Activated T-cell treated with anti-CD3 and anti-CD28 coated beads for 4 hours (primary cell): Measurements from ENCODE around the gene SMOC2.
"Not testable (repeated sequence)": the region's sequence is repeated elsewhere in the genome, so short reads cannot be mapped to it uniquely, and the experiment has no call there.

Experiments
- DNase-seq: peaks from one replicate; pipeline ENCODE4 v3.0.0-alpha.2; 2020

The SMOC2 gene

DNA sequence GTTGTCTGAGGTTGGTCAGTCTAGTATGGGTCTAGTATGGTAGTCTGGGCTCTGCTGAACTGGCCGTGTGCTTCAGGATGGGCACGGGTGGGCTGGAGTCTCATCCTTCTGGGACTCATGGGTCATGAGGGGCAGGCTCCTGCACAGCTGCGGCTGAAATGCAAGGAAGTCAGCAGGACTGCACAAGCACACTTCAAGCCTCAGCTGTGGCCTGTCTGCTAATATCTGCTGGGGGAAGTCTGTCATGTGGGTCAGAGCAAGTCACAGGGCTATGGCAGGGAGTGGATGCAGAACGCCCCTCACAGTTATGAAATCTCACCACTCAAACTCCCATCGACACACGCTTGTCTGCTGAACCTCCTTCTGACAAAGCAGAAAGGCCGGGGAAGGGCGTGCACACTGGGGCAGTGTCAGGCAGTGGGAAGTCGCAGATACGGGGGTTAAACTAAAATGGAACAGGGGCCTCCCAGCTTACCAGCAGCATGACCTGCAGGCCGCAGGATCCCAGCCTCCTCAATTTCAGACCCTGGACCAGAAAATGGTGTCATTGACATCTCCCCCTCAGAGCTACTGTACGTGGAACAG, 229.5 kb downstream of the SMOC2 start:
- DNase-seq = no peak

DNA sequence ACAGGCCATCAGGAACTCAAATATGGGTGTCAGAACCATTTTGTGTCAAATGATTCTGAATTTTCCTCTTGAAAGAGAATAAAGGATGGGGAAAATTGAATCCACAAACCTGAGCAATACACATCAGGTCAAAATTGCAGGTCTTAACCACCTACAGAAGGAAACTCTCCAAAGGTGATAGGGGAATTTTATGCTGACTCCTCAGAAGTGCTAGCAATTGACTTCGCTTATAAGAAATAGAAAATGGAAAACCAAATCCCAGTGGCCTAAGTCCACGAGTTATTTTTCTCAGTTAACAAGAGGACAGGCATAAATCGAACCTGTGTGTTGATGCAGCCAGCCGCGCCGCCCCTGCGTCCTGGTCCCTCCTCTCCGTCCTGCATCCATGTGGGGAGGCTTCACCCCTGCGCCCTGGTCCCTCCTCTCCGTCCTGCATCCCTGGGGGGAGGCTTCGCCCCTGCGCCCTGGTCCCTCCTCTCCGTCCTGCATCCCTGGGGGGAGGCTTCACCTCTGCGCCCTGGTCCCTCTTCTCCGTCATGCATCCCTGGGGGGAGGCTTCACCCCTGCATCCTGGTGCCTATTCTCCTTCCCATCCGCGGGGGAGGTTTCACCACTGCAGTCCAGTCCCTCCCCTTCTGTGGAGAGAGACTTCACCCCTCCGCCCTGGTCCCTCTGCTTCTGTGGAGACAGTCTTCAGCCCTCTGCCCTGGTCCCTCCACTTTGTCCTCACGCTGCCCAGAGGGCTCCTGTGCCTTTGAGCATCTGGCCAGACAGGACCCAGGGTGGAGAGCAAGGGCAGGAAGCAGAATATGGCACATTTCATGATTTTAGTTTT, 230.3 kb downstream of the SMOC2 start:
- no peak for DNase-seq

DNA sequence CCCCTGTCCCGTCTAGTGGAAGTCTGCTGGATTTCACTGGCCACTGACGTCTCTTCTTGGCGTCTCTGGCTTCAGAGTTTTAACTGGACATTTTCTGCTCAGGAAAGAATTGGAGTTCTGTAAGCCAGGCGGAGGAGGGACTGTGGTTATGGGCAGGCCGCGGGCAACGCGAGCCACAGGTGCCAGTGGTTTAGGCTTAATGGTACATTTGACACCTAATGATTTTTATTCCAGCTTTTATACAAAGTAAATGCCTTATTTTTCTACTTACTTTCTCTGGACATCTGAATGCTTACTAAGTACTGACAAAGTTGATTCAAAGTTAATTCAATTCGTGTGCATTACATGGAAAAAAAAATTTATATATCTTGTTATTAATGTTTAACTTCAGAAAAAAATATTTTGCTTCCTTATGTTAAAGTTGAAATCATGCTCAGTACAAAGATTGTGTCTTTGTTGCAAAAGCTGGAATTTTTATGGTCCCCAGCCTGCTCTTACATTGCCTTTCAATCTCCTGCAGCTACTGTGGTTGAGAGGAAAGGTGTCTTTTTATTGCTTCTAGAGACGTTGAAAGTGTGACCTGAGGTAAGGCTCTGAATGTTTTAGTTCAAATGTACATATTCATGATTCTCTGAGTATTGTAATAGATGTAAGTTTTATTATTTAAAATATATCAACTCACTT, 231.0 kb downstream of the SMOC2 start:
- DNase-seq = no peak

DNA sequence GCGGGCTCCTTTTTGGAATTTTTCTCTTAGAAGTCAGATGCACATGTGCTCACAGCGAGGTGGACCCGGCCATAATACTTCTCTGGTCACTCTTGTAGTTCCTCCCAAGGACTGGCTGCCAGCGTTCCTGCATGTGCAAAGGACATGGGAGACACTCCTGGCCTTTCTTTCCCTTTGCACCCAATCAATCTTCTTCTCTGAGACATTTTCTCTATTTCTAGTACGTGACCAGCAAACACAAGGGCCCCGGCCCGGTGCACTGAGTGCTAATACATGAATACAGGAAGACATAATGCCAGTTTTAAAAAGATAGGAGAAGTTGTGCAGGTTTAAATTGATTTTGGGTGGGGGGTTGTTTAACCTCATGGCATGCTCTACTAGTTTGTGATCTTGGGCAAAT, 233.6 kb downstream of the SMOC2 start:
- DNase-seq = no peak

DNA sequence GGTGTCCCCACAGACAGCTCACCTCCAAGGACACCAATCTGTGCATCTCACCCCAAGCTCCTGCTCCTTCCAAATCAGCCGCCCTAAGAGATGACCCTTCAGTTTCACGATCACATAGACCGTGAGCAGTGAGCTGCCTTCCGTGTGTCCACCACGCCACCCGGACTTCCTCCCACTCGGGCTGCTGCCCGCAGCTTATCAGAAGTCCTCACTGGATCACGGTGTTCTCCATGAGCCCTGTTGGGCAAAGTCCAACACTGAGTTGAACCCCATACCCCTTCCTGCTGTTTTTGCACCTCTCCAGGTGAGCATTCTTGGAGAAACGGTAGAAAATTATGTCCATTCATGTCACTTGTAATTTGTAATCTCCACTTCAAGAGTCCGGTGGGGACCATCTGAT, 234.4 kb downstream of the SMOC2 start:
- DNase-seq = no peak

DNA sequence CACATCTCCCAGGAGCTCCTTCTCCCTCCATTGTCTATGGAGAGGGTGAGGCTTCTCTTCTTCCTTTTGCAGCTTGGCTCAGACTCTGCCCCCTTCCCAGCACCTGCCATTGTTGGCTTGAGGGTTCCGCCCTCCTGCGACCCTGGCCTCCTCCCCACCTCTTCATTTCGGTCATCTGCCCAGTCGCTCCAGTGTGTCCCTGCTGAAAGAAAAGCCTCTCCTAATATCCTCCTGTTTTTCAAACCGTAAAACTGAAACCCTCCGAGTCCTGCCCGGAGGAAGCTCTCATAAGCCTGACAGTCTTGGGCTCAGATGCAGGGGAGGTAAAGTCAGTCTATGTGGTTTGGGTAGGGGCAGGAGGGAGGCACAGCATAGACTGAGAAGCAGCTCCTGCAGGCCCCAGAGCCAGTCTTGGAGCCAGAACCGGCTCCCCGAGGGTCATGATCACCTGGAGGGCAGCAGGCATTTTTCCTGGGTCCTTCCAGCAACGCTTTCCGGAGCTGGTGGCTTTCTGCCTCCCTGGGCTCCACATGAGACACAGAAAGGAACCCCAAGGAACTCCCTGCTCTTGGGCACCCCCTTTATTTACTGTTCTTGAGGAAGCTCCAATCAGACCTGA, 235.1 kb downstream of the SMOC2 start:
- DNase-seq = no peak

DNA sequence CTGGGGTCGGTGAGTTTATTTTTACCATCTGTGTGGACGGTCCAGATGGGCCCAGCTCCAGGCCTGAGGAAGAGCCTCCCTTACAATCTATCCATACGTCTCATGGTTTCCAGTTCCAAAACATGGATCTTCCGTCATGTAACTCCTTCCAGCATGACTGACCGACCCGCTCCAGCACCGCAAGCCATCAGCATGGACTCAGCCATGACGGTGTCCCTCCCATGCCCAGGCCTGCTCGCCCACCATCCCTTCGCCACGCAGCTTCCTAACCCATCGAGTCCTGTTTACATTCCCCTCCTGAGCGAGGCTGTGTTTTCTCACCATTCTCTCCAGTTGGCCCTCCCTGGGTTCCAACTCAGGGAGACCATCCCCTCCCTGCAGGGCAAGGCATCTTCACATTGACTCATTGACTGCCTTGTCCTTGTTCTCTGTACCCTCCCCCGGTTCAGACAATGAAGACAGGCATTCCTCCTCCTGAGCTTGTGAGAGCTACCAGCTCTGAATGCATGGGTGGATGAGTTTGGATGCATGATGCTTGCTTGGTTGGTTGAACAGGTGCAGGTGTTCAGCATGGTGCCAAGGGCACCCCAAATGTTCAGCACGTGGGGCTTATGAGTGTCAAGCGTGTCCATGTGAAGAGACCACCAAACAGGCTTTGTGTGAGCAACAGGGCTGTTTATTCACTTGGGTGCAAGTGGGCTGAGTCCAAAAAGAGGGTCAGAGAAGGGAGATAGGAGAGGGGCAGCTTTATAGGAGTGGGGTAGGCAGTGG, 235.8 kb downstream of the SMOC2 start:
- no peak for DNase-seq

DNA sequence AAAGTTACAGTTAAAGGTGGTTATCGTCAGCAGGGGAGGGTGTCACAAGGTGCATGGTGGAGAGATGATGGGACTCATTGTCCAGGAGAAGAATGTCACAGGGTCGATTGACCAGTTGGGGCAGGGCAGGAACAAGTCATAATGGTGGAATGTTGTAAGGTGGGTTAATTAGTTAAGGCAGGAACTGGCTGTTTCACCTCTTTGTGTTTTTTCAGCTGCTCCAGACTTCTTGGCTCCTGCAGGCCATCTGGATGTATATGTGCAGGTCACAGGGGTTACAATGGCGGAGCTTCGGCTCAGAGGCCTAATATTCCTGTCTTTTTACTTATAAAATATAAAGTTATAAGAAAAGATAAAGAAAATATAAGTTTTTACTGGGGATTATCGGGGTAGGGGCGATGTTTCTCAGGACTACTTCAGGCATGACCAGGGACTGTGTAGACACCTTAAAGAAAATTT, 236.4 kb downstream of the SMOC2 start:
- DNase-seq = not testable (repeated sequence)

DNA sequence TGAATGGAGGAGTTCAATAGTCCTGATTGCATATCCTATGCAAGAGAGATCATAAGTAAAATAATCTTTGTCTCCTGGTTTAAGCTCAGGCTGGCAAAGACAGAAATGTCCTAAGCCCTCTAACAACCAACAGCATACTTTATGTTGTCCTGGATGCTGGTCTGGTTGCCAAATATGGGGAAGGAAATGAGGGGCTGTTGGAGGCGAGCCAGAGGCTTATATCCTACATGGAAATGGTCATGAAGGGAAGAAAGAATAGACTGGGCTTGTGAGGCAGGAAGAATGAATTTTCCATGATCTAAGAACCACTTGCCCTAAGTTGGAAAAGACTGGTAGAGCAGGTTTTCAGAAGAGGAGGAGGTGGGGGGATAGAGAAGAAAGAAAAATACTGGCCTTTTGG, 237.1 kb downstream of the SMOC2 start:
- DNase-seq = no peak

DNA sequence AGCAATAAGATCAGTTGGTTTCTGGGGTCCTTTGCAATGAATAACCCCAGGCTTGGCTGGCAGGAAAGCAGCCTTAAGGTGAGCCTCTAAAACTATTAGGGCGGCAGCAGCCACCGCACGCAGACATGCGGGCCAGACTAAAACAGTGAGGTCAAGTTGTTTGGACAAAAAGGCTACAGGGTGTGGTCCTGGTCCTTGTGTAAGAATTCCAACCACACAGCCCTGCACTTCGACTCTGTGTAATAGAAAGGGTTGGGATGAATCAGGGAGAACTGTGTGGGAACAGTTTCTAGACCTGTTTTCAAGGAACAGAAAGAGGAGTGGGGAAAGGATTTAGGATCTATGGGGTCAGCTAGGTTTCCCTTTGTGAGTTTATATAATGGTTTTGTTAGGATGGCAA, 237.6 kb downstream of the SMOC2 start:
- DNase-seq = no peak

DNA sequence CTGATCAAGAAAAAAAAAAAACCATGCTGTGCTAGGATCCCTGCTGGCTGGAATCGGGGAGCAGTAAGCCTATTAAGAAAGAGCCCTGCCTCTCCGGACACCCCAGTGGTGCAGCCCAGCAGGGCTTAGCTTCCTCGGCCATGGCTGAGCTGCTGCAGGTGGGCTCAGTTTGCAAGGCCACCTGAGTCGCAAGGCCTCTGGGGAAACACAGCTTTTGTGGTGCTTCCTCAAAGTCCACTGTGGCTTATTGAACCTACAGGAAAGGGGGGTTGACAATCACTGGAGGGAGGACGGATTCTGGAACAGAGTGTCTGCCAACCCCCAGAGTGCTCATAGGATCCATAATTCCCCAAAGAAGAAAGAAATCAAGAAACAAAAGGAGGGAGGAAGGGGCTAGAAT, 240.8 kb downstream of the SMOC2 start:
- no peak for DNase-seq

DNA sequence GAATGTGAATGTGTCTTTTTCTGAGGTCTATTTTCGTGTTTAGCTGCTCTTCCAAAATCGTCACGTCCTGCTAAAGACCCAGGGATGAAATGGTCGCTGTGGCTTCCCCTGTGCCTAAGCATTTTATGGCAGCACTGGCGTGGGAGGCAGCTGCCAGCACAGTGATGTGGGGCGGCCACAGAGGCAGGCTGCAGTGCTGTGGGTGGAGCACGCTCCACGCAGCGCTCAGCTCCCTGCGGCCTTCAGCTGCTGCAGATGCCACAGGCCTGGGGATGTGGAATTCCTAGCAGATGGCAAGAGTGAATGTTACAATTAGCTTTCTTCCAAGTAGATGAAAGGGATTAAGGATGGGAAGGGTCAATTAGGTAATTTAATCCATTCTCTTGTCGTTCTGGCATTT, 242.6 kb downstream of the SMOC2 start:
- DNase-seq = no peak

DNA sequence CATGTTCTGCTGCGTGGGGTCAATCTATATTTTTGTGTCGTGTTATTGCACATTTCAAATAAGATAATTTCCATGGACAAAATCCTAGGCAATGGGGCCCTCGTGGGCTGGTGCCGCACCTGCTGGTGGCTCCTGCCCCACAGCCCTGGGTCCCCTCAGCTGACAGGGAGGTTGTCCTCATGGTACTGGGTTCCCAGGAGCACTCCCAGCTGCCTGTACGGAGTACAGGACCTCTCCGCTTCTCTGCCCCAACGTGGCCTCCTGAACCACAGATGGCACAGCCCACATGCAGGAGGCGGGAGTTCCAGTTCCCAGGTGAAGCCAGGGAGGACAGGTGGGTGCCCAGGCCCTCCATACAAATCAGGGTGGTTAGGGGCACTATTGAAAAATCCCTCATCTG, 243.5 kb downstream of the SMOC2 start:
- DNase-seq = no peak

DNA sequence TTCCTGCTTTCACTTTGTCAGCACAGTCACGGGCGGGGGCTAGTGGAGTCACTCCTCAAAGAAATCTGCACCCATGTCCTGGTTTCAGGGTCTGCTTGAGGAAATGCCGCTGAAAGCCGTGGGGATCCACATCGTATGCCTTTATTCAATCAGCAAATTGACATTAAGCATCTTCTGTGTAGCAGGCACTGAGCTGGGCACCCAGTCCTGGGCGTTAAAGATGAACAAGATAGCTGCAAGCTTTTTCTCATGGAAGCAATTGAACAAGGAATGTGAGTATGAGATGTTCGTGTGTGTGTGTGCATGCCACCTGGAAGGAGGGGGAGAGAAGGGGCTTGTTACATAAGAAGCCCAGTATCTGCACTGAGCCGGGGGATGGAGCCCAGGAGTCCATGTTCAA, 243.9 kb downstream of the SMOC2 start:
- DNase-seq = no peak

DNA sequence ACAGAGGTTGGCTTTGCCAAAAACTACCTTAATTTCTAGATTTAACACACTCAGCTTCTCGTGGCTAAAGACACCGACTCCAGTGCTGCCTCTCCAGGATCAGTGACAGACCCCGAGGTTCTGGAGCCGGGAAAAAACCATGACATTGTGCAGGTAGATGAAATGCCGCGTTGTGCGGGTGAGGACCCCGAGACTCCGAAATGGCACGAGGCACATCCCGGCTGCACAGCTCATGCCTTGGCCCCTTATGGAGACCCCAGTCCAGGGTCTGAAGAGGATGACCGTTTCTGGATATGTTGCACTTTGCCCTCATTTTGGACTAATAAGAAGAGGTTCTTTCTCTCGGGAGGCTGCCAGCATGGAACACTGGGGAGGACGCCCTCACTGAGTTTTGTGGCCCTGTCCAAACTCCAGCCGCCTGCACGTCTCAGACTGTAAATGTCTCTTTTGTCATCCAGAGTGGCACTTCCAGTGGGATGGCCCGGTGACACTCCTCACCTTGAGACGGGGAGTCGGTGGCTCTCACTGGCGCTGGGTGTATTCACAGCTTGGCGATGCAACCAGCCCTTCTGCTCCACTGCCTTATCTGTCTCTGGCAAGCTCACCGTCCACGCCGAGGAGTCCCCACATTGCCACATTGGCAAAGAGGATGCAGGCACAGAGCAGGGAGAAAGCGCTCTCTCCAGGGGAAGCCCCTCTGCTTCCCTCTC, 245.2 kb downstream of the SMOC2 start:
- no peak for DNase-seq

DNA sequence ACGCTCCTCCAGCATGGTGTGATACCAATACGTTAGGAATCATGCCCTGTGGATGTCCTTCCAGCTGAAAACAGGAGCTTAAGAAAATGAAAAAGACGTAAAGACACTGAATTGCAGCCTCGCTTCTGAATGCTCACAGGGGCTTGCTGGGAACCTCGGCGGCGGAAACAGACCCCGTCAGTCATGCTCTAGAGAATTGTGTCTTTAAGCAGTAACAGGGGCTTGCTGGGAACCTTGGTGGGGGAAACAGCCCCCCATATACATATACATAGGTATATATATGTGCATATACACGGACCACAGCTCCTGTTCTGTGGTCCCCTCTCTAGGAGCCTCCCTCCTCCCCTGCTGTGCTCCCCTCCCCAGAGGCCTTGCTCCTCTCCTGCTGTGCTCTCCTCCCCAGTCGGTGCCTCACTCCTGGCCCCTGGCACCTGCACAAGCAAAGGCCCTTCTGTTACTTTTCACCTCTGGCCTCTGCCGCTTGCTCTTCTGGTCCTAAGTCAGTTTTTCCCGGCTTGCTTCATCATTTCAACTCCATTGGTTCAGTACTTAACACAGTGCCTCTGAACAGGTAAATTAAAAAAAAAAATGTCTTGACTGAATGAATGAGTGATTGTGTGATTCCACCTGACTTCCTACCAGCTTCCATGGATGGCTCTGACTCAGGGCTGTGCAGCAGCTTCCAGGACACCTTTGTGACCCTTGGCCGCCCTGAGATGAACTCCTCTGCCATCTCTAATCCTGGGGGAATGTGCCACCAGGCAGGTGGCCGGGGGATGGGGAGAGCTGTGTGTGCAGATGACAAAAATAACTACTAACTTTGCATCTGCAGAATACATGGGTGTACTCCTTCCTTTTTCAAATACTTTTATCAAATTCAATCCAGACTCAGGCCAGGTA, 246.1 kb downstream of the SMOC2 start:
- no peak for DNase-seq

DNA sequence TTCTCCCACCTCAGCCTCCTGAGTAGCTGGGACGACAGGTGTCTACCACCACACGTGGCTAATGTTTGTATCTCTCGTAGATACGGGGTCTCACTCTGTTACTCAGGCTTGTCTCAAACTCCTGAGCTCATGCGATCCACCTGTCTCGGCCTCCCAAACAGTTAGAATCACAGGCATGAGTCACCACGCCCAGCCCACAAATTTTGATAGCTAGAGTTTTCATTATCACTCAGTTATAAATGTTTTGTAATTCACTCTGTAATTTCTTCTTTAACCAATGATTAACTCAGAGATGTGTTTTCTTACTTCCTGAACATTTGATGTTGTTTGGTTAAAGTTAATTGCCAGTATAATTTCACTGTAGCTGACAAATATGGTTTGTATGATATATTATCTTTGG, 249.3 kb downstream of the SMOC2 start:
- no peak for DNase-seq

DNA sequence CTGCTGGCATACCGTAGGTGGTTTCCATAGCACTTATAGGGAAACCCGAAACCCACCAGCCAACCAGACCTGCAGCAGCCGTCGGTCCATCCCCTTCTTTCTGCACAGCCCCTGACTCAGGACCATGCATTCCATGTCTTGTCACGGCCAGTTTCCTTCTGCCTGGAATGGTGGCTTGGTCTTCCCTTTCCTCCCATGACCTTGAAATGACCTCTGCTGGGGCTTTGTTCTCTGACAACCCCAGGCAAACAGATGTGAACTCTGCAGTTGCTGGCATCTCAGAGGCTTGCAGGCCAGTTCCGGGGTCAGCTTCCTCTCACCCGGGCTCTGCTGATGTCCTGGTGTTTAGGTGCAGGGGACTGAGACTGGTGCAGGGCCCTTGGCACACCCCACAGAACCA, 250.8 kb downstream of the SMOC2 start:
- no peak for DNase-seq

DNA sequence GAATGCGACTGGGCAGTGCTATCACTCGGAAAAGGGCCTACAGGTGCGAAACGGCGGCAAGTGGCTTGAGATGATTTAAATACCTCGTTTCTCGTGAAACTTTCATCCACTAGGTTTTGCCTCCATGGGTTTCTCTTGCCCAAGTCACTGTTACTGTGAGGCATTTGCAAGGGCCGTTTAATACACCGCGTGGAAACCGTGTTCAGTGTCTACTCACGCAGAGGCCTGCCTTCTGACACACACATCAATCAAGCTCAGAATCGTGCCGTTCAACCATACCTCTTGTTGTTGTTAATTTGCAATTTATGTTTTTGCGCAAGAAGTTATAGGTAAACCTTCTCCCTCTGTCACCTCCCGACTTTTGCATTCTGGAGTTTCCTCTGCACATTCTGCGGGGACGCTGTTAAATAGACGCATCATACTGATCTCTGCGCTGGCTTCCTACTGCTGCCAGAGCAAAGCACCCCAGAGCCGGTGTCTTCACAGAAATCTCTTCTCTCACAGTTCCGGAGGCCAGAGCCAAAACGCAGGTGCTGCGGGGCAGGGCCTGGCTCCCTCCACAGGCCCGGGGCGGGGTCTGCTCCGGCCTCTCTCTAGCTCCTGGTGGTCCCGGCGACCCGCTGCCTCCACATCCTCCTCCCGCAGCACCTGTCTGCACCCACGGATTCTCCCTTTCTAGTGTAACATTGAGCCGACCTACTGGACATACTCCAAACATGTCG, 251.4 kb downstream of the SMOC2 start:
- DNase-seq = no peak

DNA sequence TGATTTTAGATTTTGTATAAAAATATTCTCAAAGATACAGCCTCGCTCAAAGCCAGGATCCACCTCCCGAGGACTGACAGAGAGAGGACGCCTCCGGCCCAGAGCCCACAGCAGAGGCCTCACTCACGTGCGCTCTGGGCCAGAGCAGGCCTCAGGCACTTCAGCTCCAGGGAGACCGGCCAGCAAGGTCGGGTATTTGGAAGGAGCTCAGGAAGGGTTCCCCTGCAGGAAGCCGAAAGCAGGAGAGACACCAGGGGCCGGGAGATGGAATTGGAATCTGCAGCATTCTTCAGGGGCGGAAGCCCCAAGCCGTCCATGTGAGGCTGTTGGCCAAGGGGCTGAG, 251.9 kb downstream of the SMOC2 start:
- DNase-seq = not testable (repeated sequence)

DNA sequence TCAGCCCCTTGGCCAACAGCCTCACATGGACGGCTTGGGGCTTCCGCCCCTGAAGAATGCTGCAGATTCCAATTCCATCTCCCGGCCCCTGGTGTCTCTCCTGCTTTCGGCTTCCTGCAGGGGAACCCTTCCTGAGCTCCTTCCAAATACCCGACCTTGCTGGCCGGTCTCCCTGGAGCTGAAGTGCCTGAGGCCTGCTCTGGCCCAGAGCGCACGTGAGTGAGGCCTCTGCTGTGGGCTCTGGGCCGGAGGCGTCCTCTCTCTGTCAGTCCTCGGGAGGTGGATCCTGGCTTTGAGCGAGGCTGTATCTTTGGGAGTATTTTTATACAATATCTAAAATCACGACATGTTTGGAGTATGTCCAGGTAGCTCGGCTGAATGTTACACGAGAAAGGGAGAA, 253.8 kb downstream of the SMOC2 start:
- DNase-seq = not testable (repeated sequence)
